Measurements from ENCODE around the gene PRICKLE1. TPM values are rescaled to one million over a fixed set of nuclear protein-coding genes. Genes with fewer than 3 reads are reported as not detected.

Gene PRICKLE1
- total and polyA plus RNA-seq, 2 of the 4 experiments (the other 2 are of a cell fraction), result 21.3 to 21.7 TPM

DNA sequence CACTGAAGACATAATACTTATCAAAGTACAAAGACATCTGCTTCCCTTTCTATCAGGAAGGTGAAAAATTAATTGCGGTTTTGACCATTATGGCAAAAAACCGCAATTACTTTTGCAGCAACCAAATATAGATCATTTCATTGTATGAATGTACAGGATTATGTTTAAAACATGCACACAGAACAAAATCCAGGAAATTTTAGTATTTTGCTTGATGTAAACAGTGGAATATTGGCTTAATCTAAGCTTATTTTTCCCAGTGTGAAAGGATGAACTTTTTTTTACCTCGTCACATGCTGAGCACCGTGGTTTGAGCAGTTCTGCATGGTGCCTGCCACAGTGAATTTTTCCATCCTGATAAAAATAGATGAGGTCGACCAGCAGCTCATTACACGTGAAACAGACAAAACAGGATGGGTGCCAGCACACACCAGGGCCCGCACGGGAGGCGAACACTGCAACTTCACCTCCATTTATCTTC is 121.2 kb downstream of the PRICKLE1 start:
- ATAC-seq (ENCODE audit: low read depth) (no peak), DNase-seq (no peak)
- H3K27ac ChIP-seq (ENCODE audit: insufficient read depth, low read length), result peak overlapping the region; percentile 22; the same call in 1 of the 2 replicates
- H3K4me3 ChIP-seq (ENCODE audit: insufficient read depth, low read depth, low read length), result no peak overlapping the region
- no peak overlapping the region for H4K8ac ChIP-seq (ENCODE audit: low read depth in 2 of 2, low read length in 2 of 2)
- no peaks in the 10 kb centered on the region for H3K9me3 ChIP-seq (ENCODE audit: control insufficient read depth, insufficient read depth, low read length)
- H3K4me1 ChIP-seq (ENCODE audit: control insufficient read depth, insufficient read depth, low read length), result peaks cover 6% of the 10 kb centered on the region
- no peak overlapping the region for H3K56ac ChIP-seq (ENCODE audit: extremely low read depth, insufficient read depth, low read length)
- POLR2A ChIA-PET (ENCODE audit: unreplicated experiment), result no interaction called here
- no peak overlapping the region for H3K4me2 ChIP-seq (ENCODE audit: low read depth, low read length)
- H2AK9ac ChIP-seq (replicated peaks; ENCODE audit: low read depth, low read length, poor library complexity), result no peak overlapping the region
- no peak overlapping the region for H4K91ac ChIP-seq (ENCODE audit: insufficient read depth, low read depth, low read length)
- intact Hi-C loops (cut with micrococcal nuclease), result no loop called here
- H3K14ac ChIP-seq (replicated peaks; ENCODE audit: low read depth, low read length), result no peak overlapping the region; the same call in 1 of the 2 replicates
- no peak overlapping the region for H2AFZ ChIP-seq (replicated peaks; ENCODE audit: low read length, poor library complexity)
- peaks cover 32% of the 10 kb centered on the region for H3K36me3 ChIP-seq (ENCODE audit: control insufficient read depth, insufficient read depth, low read length)
- peaks cover 11% of the 10 kb centered on the region; the same call in 1 of the 2 replicates for H3K9me1 ChIP-seq (ENCODE audit: insufficient read depth, low read length)
- no peaks in the 10 kb centered on the region for H3K27me3 ChIP-seq (ENCODE audit: control insufficient read depth, insufficient read depth, low read length)
- H2BK5ac ChIP-seq (ENCODE audit: low read depth, low read length, poor library complexity, severe bottlenecking), result no peak overlapping the region
- CTCF ChIA-PET, result no interaction called here
- no peak for TF ChIP-seq RCOR1 (IDR thresholded peaks at IDR 0.05; ENCODE audit: insufficient replicate concordance, low read length)
- no peak for TF ChIP-seq CEBPB (IDR thresholded peaks at IDR 0.05; ENCODE audit: low read depth, low read length)
- no peak for TF ChIP-seq MXI1 (IDR thresholded peaks at IDR 0.05; ENCODE audit: borderline replicate concordance, low read depth, low read length)
- TF ChIP-seq, protein P1, sequence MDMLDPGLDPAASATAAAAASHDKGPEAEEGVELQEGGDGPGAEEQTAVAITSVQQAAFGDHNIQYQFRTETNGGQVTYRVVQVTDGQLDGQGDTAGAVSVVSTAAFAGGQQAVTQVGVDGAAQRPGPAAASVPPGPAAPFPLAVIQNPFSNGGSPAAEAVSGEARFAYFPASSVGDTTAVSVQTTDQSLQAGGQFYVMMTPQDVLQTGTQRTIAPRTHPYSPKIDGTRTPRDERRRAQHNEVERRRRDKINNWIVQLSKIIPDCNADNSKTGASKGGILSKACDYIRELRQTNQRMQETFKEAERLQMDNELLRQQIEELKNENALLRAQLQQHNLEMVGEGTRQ (IDR thresholded peaks at IDR 0.05; ENCODE audit: low read depth, low read length), result no peak
- TF ChIP-seq FOS (IDR thresholded peaks at IDR 0.05; ENCODE audit: low read depth, low read length), result no peak
- TF ChIP-seq MAZ (IDR thresholded peaks at IDR 0.05; ENCODE audit: borderline replicate concordance, low read depth, low read length), result no peak
- TF ChIP-seq RFX5 (IDR thresholded peaks at IDR 0.05; ENCODE audit: low read depth, low read length), result no peak
- TF ChIP-seq BHLHE40 (IDR thresholded peaks at IDR 0.05; ENCODE audit: low read depth, low read length), result no peak
- TF ChIP-seq MAFK (IDR thresholded peaks at IDR 0.05; ENCODE audit: low read depth, low read length), result no peak
- no peak for TF ChIP-seq CHD1 (IDR thresholded peaks at IDR 0.05; ENCODE audit: low read depth, low read length)
- no peak overlapping the region for H2BK120ac ChIP-seq (ENCODE audit: low read depth, low read length)
- H4K5ac ChIP-seq (ENCODE audit: low read depth, low read length), result no peak overlapping the region
- no peak overlapping the region for H2BK20ac ChIP-seq (ENCODE audit: low read depth, low read length)
- H3K79me1 ChIP-seq (ENCODE audit: low read depth in 1 of 2, low read length in 2 of 2), result peaks cover 3 to 54% of the 10 kb centered on the region in 2 experiments; a peak in 3 of 4 replicates
- H3K4ac ChIP-seq (ENCODE audit: low read depth, low read length), result no peak overlapping the region
- in situ Hi-C loops (cut with MboI; ENCODE audit: low sequenced_read_pairs), result no loop called here
- no peak overlapping the region for H3K18ac ChIP-seq (ENCODE audit: low read depth, low read length)
- WGBS, 2 experiments (ENCODE audit: extremely low coverage in 2 of 2, insufficient read length in 1 of 2), result no CpG with 5 or more reads among the region's 9 CpGs
- BruUV-seq (replicated peaks), result no TSS peak
- no peaks in the 10 kb centered on the region for H4K20me1 ChIP-seq (ENCODE audit: insufficient read depth, low read length)
- no peak overlapping the region for H3K9ac ChIP-seq (ENCODE audit: low read depth, low read length)
- dilution Hi-C loops (cut with HindIII; ENCODE audit: low sequenced_read_pairs, unreplicated experiment), result no loop called here
- no peak overlapping the region for H3K23ac ChIP-seq (ENCODE audit: low read depth, low read length)
- no peak overlapping the region for H2AK5ac ChIP-seq (ENCODE audit: low read depth, low read length)
- no peak overlapping the region for H2BK15ac ChIP-seq (ENCODE audit: low read depth, low read length)
